Activated naive CD8-positive, alpha-beta T cell treated with anti-CD3 and anti-CD28 coated beads, Interleukin-2, amount 10 ng/mL, durations not matched to agents 7 days and 5 days (primary cell): ENCODE data around the gene MSLN. TPM values are rescaled to one million over a fixed set of nuclear protein-coding genes. Genes with fewer than 3 reads are reported as not detected.
A peak's percentile ranks its signal among the peaks of the same experiment; 100 is the strongest.
"Not testable (repeated sequence)": the region's sequence is repeated elsewhere in the genome, so short reads cannot be mapped to it uniquely, and the experiment has no call there.

ENCODE experiments used
- ATAC-seq: fragments of 150-1000 bp; cut with Tn5 transposase; one replicate; pipeline ENCODE4 v1.10.0; 2021; ENCODE audit warnings: low read depth, moderate library complexity
- POLR2A ChIA-PET: fragments of 350-600 bp; sonication (Branson Sonifier 250); formaldehyde crosslinking; loops from one replicate; lab custom pipeline; 2021; ENCODE audit warnings: antibody characterized with exemption; lab: Charles Lee
- DNase-seq: peaks from one replicate; pipeline ENCODE4 v3.0.0; 2021
- H3K27ac Mint-ChIP-seq: one replicate; pipeline ENCODE4 v1.8.0; 2022; ENCODE audit warnings: mild to moderate bottlenecking, mixed read lengths
- H3K27me3 Mint-ChIP-seq: one replicate; pipeline ENCODE4 v1.8.0; 2022; ENCODE audit warnings: mild to moderate bottlenecking, moderate library complexity, mixed read lengths
- H3K36me3 Mint-ChIP-seq: one replicate; pipeline ENCODE4 v1.8.0; 2021; ENCODE audit warnings: mild to moderate bottlenecking, mixed read lengths
- H3K4me1 Mint-ChIP-seq: one replicate; pipeline ENCODE4 v1.8.0; 2021; ENCODE audit warnings: mixed read lengths
- H3K4me3 Mint-ChIP-seq: one replicate; pipeline ENCODE4 v1.8.0; 2022; ENCODE audit warnings: mild to moderate bottlenecking, moderate library complexity, mixed read lengths
- H3K9me3 Mint-ChIP-seq: one replicate; pipeline ENCODE4 v1.8.0; 2021; ENCODE audit warnings: mixed read lengths
- total RNA-seq, 2 experiments: library from RNA; stranded (reverse); gene quantifications; one replicate each; pipeline ENCODE4 v1.2.3, GENCODE V29; 2021

MSLN gene
- not detected for total RNA-seq

DNA sequence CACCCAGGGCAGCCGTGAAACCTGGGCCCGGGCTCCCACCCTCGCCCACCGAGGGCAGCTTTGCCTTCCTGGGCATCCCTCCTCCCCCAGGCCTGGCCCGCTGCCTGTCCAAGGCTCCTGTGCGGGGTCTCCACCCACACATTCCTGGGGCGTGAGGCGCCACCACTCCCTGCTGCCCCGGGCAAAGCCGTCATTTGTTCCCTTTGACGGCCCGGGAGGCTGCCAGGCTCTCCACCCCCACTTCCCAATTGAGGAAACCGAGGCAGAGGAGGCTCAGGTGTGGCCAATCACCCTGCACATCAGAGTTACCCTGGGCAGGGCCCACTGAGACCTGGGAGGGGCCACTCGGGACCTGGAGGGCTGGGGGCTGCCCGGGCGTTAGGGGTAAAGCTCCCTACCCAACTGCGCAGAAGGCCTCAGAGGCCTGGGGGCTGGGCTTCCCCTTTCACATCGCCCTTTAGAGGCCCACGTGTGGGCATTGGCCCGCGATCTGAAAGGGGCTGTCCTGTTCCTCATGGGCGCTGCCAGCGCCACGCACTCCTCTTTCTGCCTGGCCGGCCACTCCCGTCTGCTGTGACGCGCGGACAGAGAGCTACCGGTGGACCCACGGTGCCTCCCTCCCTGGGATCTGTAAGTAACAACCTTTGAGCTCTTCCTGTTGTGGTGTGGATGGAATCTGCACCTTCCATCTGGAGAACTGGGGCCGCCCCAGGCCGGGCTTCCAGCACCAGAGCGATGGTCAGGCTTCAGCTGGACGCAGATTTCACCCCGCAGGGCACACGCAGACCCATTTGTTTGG, at the start of gene MSLN:
Gene MSLN (plus strand): TSS at position 190 of the 799 bp plus-strand sequence. CDS start 1,947 bp downstream, outside the sequence.
- POLR2A ChIA-PET: interaction anchor here (0.6 kb wide), 1 partner anchor 92 kb away, joined by 3 read pairs; no protein-coding TSS in a partner anchor
- Mint-ChIP-seq H3K9me3 (no peaks in the 10 kb centered on the region), H3K27me3 (peaks cover 6% of the 10 kb centered on the region), H3K4me1 (peaks cover 5% of the 10 kb centered on the region), H3K27ac (no peak within 1 kb of the TSS), H3K36me3 (no peaks in the 10 kb centered on the region), H3K4me3 (no peak within 1 kb of the TSS)
- ATAC-seq (no peak), DNase-seq (no peak)

DNA sequence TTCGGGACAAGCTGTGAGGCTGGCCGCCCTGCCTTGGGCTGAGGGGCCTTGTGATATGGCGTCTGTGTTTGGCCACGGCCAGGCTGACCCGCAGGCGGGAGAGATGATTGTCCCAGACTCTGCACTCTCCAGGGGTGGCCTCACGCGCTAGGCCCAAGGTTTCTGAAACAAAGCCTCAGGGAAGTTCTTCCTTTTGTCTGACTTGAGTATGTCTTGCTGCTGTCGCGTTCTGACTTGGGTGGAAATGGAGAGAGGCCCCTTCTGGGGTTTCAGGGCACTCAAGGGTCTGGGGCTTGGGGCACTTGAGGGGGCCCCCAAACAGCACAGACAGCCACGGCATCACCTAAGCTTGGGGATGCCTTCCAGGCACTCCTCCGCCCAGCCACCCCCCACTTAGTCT, 49.5 kb upstream of the MSLN start:
- ATAC-seq (no peak), DNase-seq (no peak)
- peaks cover 3% of the 10 kb centered on the region for H3K4me1 Mint-ChIP-seq
- H3K27me3 Mint-ChIP-seq: peaks cover 41% of the 10 kb centered on the region
- POLR2A ChIA-PET: no interaction called here
- H3K27ac Mint-ChIP-seq: no peak overlapping the region
- no peak overlapping the region for H3K4me3 Mint-ChIP-seq
- H3K36me3 Mint-ChIP-seq: no peaks in the 10 kb centered on the region
- no peaks in the 10 kb centered on the region for H3K9me3 Mint-ChIP-seq

DNA sequence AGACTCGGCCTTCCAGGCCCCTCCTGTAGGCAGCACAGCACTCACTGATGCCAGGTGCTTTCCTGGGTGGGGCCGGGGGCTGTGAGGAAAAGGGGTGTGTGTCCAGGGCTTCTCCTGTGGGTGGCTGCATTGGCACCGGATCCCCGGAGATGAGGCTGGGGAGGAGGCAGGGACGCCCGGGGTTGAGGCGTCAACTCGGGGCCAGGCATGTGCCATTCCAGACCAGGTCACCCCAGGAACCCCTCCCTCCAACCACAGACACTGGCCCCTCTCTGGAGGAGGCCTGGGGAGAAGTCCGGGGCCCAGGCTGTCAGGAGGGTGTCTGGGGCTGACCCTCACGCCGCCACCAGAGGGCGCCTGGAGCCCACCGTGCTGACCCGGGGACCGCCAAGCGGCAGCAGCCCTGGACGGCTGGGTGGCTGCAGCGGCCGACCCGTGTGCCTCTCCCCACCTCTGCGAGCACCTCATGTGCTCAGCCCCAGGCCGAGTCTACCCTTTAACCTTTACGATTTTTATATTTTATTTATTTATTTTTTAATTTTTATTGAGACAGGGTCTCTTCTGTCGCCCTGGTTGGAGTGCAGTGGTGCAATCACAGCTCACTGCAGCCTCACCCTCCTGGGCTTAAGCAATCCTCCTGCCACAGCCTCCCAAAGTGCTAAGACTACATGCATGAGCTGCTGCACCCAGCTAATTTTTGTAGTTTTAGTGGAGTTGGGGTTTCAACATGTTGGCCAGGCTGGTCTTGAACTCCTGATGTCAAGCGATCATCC, 48.8 kb upstream of the MSLN start:
- ATAC-seq (peak; percentile 66), DNase-seq (peak; percentile 89)
- peaks cover 39% of the 10 kb centered on the region for H3K27me3 Mint-ChIP-seq
- H3K4me3 Mint-ChIP-seq: no peak overlapping the region
- no peak overlapping the region for H3K27ac Mint-ChIP-seq
- H3K9me3 Mint-ChIP-seq: no peaks in the 10 kb centered on the region
- no peaks in the 10 kb centered on the region for H3K36me3 Mint-ChIP-seq
- POLR2A ChIA-PET: interaction anchor here (1.0 to 1.2 kb wide), 2 partner anchors 29 to 74 kb away, joined by 4 to 5 read pairs; partner anchors contain the start of gene CIAO3
- peaks cover 4% of the 10 kb centered on the region for H3K4me1 Mint-ChIP-seq

DNA sequence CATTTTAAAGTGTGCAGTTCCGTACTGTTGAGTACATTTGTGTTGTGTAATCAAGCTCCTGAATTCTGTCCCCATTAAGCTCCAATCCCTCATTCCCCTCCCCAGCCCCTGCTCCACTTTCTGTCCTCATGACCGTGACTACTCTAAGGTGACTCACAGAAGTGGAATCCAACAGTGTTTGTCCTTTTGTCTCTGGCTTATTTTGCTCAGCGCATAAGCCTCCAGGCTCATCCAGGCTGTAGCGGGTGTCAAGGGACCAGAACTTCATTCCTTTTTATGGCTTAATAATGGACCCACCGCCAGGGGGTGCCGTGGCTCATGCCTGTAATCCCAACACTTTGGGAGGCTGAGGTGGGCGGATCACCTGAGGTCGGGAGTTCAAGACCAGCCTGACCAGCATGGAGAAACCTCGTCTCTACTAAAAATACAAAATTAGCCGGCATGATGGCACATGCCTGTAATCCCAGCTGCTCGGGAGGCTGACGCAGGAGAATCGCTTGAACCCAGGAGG, 47.7 kb upstream of the MSLN start:
- ATAC-seq, H3K9me3 Mint-ChIP-seq, DNase-seq, H3K4me3 Mint-ChIP-seq, H3K36me3 Mint-ChIP-seq, H3K4me1 Mint-ChIP-seq, H3K27ac Mint-ChIP-seq: not testable (repeated sequence)
- H3K27me3 Mint-ChIP-seq: peaks cover 31% of the 10 kb centered on the region
- POLR2A ChIA-PET: interaction anchor here (0.7 to 1.2 kb wide), 4 partner anchors 15 to 73 kb away, joined by 3 to 7 read pairs (median 4); no protein-coding TSS in a partner anchor

DNA sequence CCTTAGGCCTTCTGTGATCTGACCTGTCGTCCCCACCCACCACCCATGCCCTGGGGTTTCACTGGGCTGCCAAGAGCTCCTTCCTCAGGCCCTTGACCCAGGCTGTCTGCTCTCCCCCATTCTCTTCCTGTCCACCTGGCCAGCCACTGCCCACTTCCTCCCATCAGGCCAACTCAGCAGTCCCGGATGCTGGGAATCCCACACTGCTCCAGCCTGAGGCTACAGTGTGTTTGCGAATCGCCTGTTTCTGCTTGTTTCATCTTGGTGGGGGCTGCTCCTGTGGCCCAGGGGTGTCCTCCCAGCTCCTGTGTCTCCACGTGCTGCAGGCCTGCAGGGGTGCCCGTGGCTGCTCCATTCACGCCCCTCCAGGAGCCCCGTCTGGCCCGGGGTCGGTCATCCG, 46.5 kb upstream of the MSLN start:
- H3K27ac Mint-ChIP-seq: no peak overlapping the region
- H3K4me1 Mint-ChIP-seq: peaks cover 4% of the 10 kb centered on the region
- H3K36me3 Mint-ChIP-seq: no peaks in the 10 kb centered on the region
- DNase-seq (no peak), ATAC-seq (no peak)
- peaks cover 20% of the 10 kb centered on the region for H3K27me3 Mint-ChIP-seq
- POLR2A ChIA-PET: interaction anchor here (0.6 to 2.1 kb wide), 2 partner anchors 39 to 74 kb away, joined by 3 to 6 read pairs; partner anchors contain the start of genes CHTF18 and RPUSD1
- H3K9me3 Mint-ChIP-seq: no peaks in the 10 kb centered on the region
- H3K4me3 Mint-ChIP-seq: no peak overlapping the region

DNA sequence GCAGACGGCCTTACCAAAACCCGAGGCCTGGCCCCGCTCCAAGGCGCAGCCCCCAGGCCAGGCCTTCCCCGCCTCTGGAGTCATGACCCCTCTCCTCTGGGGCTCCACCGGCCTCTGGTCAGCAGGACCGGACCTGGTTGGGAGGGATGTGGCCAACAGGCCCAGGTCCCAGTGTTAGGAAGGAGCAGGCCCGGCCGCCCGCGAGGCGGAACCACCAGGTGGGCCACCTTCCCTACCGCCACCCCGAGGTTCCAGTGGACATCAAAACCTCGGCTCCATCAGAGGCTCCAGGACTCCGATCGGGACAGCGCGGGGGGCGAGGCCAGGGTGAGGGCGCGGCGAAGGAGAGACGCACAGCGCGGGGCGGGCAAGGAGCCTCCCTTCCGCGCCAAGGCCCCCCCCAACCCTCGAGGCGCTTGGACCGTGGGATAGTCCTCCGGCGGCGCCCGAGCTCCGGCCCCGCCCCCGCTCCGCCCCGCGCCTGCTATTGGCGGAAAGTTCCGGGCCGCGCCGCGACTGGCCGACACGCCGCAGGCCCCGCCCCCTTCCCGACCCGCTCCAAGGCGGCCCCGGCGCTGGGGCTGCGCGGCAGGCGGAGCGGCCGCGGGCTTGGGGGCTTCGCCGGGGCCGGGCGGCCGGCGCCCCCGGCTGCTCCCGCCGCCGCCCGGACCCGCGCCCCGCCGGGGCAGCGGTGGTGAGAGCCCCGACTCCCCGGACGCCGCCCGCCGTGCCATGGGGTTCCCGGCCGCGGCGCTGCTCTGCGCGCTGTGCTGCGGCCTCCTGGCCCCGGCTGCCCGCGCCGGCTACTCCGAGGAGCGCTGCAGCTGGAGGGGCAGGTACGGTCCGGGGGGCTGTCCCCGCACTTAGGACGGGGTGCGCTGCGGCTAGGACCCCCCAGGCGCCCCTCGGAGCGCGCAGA, 45.7 kb upstream of the MSLN start, which contains the start of gene METRN:
Gene METRN (plus strand): TSS at position 561 of the 919 bp plus-strand sequence. CDS start 172 bp downstream, at position 733.
- Mint-ChIP-seq H3K9me3 (no peaks in the 10 kb centered on the region), H3K4me1 (peaks cover 4% of the 10 kb centered on the region), H3K27me3 (peaks cover 14% of the 10 kb centered on the region), H3K27ac (no peak within 1 kb of the TSS), H3K4me3 (peak within 1 kb of the TSS; percentile 25), H3K36me3 (no peaks in the 10 kb centered on the region)
- DNase-seq (peak; percentile 97), ATAC-seq (peak; percentile 84)
- POLR2A ChIA-PET: interaction anchor here (0.6 to 2.3 kb wide), 6 partner anchors 10 to 1219 kb away, joined by 3 to 11 read pairs (median 5); partner anchors contain the start of genes CHTF18, CIAO3 and RPUSD1

DNA sequence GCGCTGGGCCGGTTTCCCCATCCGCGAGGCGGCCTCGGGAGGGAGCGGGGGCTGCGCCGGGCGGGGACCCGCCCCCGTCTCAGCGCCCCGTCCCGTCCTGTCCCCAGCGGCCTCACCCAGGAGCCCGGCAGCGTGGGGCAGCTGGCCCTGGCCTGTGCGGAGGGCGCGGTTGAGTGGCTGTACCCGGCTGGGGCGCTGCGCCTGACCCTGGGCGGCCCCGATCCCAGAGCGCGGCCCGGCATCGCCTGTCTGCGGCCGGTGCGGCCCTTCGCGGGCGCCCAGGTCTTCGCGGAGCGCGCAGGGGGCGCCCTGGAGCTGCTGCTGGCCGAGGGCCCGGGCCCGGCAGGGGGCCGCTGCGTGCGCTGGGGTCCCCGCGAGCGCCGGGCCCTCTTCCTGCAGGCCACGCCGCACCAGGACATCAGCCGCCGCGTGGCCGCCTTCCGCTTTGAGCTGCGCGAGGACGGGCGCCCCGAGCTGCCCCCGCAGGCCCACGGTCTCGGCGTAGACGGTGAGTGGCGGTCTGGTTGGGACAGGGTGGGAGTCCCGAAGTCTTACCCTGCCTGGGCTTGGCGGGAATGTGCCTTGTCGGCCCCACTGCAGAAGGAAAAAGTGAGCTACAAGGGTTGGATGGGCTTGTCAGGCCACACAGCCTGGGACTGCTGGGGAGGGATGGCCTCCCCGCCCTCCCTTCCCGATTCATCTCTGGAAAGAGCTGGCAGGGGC, 44.9 kb upstream of the MSLN start:
- POLR2A ChIA-PET: interaction anchor here (0.6 to 2.3 kb wide), 7 partner anchors 9 to 1218 kb away, joined by 3 to 11 read pairs (median 5); partner anchors contain the start of genes CHTF18, CIAO3 and RPUSD1
- peaks cover 14% of the 10 kb centered on the region for H3K27me3 Mint-ChIP-seq
- H3K4me3 Mint-ChIP-seq: peak overlapping the region; percentile 25
- H3K36me3 Mint-ChIP-seq: no peaks in the 10 kb centered on the region
- no peaks in the 10 kb centered on the region for H3K9me3 Mint-ChIP-seq
- no peak overlapping the region for H3K27ac Mint-ChIP-seq
- DNase-seq (no peak), ATAC-seq (peak; percentile 9)
- peaks cover 7% of the 10 kb centered on the region for H3K4me1 Mint-ChIP-seq

DNA sequence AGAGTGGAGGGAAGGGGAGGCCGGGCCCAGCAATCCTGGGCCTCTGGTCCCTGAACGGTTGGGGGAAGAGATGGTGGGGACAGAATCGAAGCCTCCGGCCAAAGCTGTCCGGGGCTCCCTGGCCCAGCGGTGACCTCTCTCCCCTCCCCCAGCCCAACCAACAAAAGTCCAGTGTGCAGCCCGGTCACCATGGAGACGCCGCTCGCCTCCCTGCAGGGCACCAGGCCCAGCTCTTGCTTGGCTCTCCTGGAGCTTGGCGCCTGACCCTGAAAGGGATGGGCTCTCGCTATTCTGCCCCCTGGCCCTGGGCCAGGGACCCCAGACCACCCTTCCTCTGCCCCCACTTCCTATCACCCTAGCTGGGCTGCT, 44.4 kb upstream of the MSLN start:
- peaks cover 13% of the 10 kb centered on the region for H3K27me3 Mint-ChIP-seq
- DNase-seq (no peak), ATAC-seq (no peak)
- peaks cover 7% of the 10 kb centered on the region for H3K4me1 Mint-ChIP-seq
- POLR2A ChIA-PET: interaction anchor here (1.0 to 2.3 kb wide), 5 partner anchors 9 to 24 kb away, joined by 3 to 11 read pairs (median 5); partner anchors contain the start of gene CIAO3
- H3K27ac Mint-ChIP-seq: no peak overlapping the region
- no peaks in the 10 kb centered on the region for H3K36me3 Mint-ChIP-seq
- H3K9me3 Mint-ChIP-seq: no peaks in the 10 kb centered on the region
- peak overlapping the region; percentile 42 for H3K4me3 Mint-ChIP-seq

DNA sequence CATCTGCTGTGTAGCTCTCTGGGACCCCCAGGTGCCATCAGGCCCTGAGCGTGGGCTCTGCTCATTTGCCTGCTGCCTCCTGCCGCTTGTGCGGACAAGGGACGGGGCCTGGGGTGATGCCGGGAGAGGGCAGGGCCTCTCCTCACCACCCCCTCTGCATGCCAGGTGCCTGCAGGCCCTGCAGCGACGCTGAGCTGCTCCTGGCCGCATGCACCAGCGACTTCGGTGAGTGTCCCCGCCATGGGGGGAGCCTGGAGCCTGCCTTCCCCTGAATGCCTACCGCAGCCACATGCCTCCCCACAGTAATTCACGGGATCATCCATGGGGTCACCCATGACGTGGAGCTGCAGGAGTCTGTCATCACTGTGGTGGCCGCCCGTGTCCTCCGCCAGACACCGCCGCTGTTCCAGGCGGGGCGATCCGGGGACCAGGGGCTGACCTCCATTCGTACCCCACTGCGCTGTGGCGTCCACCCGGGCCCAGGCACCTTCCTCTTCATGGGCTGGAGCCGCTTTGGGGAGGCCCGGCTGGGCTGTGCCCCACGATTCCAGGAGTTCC, 43.7 kb upstream of the MSLN start:
- H3K36me3 Mint-ChIP-seq: no peaks in the 10 kb centered on the region
- no peaks in the 10 kb centered on the region for H3K9me3 Mint-ChIP-seq
- peaks cover 12% of the 10 kb centered on the region for H3K27me3 Mint-ChIP-seq
- POLR2A ChIA-PET: interaction anchor here (1.1 to 2.3 kb wide), 3 partner anchors 10 to 21 kb away, joined by 3 to 11 read pairs (median 5); no protein-coding TSS in a partner anchor
- no peak overlapping the region for H3K27ac Mint-ChIP-seq
- DNase-seq (no peak), ATAC-seq (no peak)
- H3K4me1 Mint-ChIP-seq: peaks cover 7% of the 10 kb centered on the region
- no peak overlapping the region for H3K4me3 Mint-ChIP-seq

DNA sequence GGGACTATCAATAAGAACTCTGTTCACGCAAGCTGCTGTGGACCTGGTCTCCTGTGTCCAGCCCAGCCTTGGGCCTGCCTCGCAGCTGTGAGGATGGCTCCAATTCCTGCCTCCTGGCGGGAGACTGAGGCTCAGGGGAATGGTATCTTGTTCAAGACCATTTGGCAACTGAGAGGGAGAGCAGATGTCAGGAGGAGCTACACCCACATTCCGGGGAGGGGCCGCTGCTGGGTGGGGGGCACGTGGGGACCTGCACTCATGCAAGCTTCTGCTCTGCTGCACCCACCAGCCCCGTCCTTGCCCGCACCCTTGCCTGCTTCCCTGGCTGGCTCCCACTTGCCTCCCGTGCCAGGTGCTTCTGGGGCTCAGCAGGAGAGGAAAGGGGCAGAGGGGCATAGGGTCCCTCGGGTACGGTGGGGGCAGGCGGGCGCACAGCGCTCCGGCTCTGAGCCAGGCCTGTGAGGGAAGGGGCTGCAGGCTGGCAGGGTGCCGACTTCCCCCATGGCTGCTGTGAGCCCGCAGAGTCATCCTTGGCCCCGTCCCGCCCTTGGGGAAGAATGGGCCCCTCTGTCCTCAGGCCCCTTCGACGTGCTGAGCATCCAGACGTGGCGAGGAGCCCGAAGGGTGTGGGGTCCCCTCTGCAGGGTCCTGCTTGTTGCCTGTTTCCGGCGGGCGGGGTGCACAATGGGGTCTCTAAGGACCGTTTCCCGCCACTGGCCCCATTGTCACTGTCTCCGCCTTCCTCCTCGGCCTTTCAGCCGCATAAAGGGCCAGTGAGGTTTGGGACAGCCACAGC, 42.9 kb upstream of the MSLN start:
- H3K27ac Mint-ChIP-seq: no peak overlapping the region
- no peaks in the 10 kb centered on the region for H3K9me3 Mint-ChIP-seq
- H3K4me3 Mint-ChIP-seq: no peak overlapping the region
- H3K4me1 Mint-ChIP-seq: peaks cover 7% of the 10 kb centered on the region
- no peak for ATAC-seq
- DNase-seq: no peak
- POLR2A ChIA-PET: interaction anchor here (0.6 kb wide), 1 partner anchor 19 kb away, joined by 3 read pairs; no protein-coding TSS in a partner anchor
- peaks cover 11% of the 10 kb centered on the region for H3K27me3 Mint-ChIP-seq
- no peaks in the 10 kb centered on the region for H3K36me3 Mint-ChIP-seq

DNA sequence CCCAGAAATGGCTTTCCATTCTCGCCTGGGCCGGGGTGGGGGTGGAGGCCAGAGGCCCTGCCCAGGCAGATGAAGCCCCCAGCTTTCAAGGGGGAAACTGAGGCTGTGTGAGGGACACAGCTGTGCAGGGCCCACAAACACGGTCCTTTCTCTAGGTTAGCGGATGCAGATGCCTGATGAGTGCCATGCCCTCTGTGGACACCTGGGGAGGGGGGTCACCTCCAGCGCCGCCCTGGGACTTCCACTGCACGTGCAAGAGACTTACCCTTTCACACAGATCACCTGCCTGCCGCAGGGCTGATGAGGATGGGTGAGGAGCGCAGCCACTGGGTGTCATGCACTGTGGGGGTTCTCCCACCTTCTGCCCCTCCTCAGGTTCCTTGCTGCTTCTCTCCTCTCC, 42.1 kb upstream of the MSLN start:
- ATAC-seq (no peak), DNase-seq (no peak)
- H3K4me1 Mint-ChIP-seq: peaks cover 7% of the 10 kb centered on the region
- POLR2A ChIA-PET: interaction anchor here (0.6 kb wide), 1 partner anchor 20 kb away, joined by 3 read pairs; no protein-coding TSS in a partner anchor
- no peak overlapping the region for H3K4me3 Mint-ChIP-seq
- no peaks in the 10 kb centered on the region for H3K9me3 Mint-ChIP-seq
- peaks cover 7% of the 10 kb centered on the region for H3K27me3 Mint-ChIP-seq
- no peak overlapping the region for H3K27ac Mint-ChIP-seq
- H3K36me3 Mint-ChIP-seq: no peaks in the 10 kb centered on the region
